GM12873 (cell line): Measurements from ENCODE around the gene PFDN6.

ENCODE experiments used
- TF ChIP-seq, protein P1 (sequence below): IDR thresholded peaks from 2 replicates; pipeline ENCODE4 v1.5.1; 2012; ENCODE audit warnings: low read depth, mild to moderate bottlenecking, moderate library complexity, low read length, control low read depth; ENCODE audit not compliant: insufficient read depth; ENCODE audit errors: missing control alignments

The PFDN6 gene

GRCh38 chr6:33276864-33277662 is 12.3 kb upstream of the PFDN6 start, which contains the start of gene B3GALT4:
Gene B3GALT4 (plus strand): TSS chr6:33277123. CDS start chr6:33277420, 297 bp downstream.
- TF ChIP-seq, protein P1, sequence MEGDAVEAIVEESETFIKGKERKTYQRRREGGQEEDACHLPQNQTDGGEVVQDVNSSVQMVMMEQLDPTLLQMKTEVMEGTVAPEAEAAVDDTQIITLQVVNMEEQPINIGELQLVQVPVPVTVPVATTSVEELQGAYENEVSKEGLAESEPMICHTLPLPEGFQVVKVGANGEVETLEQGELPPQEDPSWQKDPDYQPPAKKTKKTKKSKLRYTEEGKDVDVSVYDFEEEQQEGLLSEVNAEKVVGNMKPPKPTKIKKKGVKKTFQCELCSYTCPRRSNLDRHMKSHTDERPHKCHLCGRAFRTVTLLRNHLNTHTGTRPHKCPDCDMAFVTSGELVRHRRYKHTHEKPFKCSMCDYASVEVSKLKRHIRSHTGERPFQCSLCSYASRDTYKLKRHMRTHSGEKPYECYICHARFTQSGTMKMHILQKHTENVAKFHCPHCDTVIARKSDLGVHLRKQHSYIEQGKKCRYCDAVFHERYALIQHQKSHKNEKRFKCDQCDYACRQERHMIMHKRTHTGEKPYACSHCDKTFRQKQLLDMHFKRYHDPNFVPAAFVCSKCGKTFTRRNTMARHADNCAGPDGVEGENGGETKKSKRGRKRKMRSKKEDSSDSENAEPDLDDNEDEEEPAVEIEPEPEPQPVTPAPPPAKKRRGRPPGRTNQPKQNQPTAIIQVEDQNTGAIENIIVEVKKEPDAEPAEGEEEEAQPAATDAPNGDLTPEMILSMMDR = peak; percentile 58

- TF ChIP-seq, protein P1 = no peak
These were observed 11.6 kb upstream of the PFDN6 start for GRCh38 chr6:33277663-33278391.

GRCh38 chr6:33278392-33278741 is 11.0 kb upstream of the PFDN6 start:
- TF ChIP-seq, protein P1 = no peak

DNA sequence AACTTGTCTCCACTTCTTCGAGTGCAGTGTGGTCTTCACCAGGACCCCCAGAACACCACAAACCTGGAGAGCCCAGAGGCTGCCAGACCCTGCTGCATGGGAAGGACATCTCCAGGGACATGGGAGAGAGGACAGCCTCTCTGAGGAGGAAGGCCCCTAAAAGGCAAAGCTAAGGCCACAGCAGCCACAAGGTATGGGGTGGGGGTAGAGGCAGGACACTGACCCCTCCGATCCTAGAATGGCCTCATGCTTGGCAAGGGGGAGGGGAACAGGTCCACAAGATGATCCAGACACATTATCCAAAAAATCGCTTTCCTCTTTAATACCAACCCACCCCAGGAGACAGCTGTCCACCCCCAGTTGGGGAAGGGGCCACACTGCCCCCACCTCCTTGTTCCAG is 10.6 kb upstream of the PFDN6 start:
- TF ChIP-seq, protein P1 = no peak

GRCh38 chr6:33279257-33279695 is 10.1 kb upstream of the PFDN6 start:
- TF ChIP-seq, protein P1 = no peak

DNA sequence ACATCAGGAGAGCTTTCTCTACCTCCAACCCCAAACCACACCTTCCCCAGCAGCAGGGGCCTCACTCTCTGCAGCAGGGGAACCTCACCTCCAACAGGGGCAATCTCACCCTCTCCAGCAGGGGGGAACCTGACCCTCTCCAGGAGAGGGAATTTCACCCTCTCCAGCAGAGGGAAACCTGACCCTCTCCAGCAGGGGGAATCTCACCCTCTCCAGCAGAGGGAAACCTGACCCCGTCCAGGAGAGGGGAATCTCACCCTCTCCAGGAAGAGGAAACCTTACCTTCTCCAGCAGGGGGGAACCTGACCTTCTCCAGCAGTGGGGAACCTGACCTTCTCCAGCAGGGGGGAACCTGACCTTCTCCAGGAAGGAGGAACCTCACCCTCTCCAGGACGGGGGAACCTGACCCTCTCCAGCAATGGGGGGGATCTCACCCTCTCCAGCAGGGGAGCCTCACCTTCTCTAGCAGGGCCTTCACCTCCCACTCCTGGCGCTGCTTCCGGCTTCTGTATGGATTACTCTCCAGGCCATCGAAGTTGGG is 9.4 kb upstream of the PFDN6 start:
- TF ChIP-seq, protein P1 = peak; percentile 47

DNA sequence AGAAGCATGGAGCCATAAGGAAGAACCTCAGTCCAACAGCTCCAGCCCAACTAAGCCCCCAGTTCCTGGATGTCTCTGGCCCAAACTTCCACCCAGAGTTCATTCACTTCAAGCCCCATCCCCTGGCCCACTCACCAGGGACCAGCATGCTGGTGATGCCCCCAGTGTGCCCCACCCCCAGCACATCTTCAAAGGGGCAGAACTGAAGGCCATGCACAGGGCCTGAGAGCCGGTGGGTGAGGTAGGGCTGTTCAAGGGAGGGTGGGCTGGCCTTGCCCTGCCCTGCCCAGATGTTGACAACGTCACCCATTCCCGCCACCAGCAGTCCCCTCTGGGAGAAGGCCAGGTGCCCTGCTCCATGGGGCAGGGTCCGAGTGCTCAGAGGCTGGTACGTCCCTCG is 8.9 kb upstream of the PFDN6 start:
- TF ChIP-seq, protein P1 = no peak
